ENCODE measurements around the gene PCDHGA2.

DNA sequence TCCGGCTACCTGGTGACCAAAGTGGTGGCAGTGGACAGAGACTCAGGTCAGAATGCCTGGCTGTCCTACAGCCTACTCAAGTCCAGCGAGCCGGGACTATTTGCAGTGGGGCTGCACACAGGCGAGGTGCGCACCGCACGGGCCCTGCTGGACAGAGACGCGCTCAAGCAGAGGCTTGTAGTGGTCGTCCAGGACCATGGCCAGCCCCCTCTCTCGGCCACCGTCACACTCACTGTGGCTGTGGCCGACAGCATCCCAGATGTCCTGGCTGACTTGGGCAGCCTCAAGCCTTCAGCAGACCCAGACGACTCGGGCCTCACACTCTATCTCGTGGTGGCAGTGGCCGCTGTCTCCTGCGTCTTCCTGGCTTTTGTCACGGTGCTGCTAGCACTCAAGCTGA, 18.4 kb downstream of the PCDHGA2 start:
- TF ChIP-seq, protein P1, sequence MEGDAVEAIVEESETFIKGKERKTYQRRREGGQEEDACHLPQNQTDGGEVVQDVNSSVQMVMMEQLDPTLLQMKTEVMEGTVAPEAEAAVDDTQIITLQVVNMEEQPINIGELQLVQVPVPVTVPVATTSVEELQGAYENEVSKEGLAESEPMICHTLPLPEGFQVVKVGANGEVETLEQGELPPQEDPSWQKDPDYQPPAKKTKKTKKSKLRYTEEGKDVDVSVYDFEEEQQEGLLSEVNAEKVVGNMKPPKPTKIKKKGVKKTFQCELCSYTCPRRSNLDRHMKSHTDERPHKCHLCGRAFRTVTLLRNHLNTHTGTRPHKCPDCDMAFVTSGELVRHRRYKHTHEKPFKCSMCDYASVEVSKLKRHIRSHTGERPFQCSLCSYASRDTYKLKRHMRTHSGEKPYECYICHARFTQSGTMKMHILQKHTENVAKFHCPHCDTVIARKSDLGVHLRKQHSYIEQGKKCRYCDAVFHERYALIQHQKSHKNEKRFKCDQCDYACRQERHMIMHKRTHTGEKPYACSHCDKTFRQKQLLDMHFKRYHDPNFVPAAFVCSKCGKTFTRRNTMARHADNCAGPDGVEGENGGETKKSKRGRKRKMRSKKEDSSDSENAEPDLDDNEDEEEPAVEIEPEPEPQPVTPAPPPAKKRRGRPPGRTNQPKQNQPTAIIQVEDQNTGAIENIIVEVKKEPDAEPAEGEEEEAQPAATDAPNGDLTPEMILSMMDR (IDR thresholded peaks at IDR 0.05; ENCODE audit: poor library complexity, severe bottlenecking), result no peak
- TF ChIP-seq POLR2AphosphoS5 (IDR thresholded peaks at IDR 0.05), result no peak
- no peak for TF ChIP-seq SMC3 (conservative IDR thresholded peaks at IDR 0.05; ENCODE audit: poor library complexity)

Measured in neural cell (in vitro differentiated cells).